ENCODE measurements around the gene OLA1. TPM values are rescaled to one million over a fixed set of nuclear protein-coding genes. Genes with fewer than 3 reads are reported as not detected.

Gene OLA1
- total RNA-seq, 1 experiment from 2014 or later = 195 TPM

DNA sequence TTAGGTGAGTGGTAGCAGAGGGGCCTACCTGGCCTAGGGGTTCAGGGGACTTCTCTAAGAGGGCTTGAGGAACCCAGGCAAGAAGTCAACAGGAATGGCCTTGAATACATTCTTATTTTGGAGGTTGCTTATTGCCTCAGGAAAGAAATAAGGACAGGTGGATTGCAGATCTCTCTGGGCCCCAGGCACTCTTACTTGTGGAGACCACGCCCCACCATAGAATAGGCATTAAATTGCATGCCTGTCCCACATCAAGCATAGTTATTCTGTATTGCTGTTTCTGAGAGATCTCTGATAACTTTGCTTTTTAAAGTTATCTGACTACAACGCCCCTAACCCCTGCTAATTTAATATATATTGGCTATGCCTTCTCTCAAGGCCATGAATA is 215.2 kb downstream of the OLA1 start:
- DNase-seq (ENCODE audit: low read depth) = no peak
- in situ Hi-C loops (cut with HindIII; ENCODE audit: low pct_unique_long_range_greater_than_20kb, low sequenced_read_pairs) = no loop called here

GRCh38 chr2:174031226-174031625 is 217.1 kb downstream of the OLA1 start:
- in situ Hi-C loops (cut with HindIII; ENCODE audit: low pct_unique_long_range_greater_than_20kb, low sequenced_read_pairs) = no loop called here
- DNase-seq (ENCODE audit: low read depth) = peak; percentile 35

DNA sequence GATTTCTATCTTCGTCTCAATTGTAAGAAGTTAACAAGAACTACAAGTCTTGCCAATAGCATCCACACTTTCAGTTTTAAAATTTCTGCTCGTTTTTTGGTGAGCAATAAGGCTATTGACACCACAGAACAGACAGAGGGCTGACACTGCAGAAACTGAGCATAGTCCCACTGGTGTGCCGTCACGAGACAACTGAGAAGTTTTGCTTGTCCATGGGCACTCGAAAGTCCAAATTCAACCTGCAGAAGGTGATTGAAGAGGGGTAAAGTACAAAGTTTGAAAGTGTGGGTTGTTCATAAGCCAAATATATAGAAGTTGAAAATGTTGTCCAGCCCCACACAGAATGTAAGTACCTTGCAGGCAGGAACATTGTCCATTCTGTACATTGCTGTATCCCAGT is 219.4 kb downstream of the OLA1 start:
- in situ Hi-C loops (cut with HindIII; ENCODE audit: low pct_unique_long_range_greater_than_20kb, low sequenced_read_pairs) = no loop called here

DNA sequence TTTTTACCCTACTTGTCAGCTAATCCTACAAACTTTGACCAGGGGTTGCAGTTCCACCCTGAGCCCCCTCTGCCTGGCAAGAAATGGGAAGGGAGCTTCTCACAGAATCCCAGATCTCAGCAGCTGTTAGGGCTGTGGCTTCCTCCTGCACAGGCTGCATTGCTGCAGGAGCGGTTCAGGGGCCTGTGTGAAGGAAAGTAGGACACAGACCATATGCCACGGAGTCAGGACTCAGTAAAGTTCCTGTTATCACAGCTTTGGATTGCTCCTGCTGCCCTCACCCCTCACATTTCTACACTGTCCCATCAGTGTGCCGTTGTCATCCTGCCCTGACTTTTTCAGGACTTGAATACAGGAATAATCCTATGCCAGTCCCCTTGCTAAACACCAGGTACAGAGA is 220.4 kb downstream of the OLA1 start:
- in situ Hi-C loops (cut with HindIII; ENCODE audit: low pct_unique_long_range_greater_than_20kb, low sequenced_read_pairs) = no loop called here
- DNase-seq (ENCODE audit: low read depth) = no peak

More for the DNA sequence above, 219.4 kb downstream of the OLA1 start:
- DNase-seq (ENCODE audit: low read depth) = no peak

DNA sequence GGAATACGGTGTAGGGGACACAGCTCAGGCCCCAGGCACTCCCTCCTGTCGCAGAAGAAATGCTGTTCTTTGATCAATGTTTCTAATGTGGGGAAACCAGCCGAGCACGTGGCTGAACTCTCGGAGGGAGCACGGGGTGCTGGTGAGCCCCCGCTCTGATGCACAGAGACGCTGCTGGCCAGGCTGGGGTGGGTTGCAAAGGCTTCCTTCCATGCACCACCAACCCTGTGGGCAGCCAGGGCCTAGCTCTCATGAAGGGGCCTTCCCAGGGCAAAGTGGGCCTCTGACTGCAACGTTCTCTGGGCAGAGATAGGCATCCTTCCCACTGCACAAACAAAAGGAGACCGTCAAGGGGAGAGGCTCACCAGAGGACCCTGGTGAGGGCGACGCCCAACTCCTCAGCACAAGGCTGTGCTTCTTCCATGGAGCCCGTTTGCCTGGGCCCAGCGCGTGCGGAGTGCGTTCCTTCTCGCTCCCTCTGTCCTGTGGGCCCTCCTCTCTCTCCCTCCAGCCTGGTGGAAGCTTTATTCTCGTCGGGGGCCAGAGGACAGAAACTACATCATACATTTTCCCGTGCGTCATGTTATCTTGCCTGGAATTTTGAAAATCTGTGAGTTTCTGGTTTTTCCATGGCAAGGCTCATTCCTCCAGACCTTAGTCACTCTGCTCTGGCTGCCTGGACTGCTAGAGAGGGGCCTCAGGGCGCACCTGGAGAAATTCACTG is 222.0 kb downstream of the OLA1 start:
- in situ Hi-C loops (cut with HindIII; ENCODE audit: low pct_unique_long_range_greater_than_20kb, low sequenced_read_pairs) = no loop called here
- DNase-seq (ENCODE audit: low read depth) = no peak

DNA sequence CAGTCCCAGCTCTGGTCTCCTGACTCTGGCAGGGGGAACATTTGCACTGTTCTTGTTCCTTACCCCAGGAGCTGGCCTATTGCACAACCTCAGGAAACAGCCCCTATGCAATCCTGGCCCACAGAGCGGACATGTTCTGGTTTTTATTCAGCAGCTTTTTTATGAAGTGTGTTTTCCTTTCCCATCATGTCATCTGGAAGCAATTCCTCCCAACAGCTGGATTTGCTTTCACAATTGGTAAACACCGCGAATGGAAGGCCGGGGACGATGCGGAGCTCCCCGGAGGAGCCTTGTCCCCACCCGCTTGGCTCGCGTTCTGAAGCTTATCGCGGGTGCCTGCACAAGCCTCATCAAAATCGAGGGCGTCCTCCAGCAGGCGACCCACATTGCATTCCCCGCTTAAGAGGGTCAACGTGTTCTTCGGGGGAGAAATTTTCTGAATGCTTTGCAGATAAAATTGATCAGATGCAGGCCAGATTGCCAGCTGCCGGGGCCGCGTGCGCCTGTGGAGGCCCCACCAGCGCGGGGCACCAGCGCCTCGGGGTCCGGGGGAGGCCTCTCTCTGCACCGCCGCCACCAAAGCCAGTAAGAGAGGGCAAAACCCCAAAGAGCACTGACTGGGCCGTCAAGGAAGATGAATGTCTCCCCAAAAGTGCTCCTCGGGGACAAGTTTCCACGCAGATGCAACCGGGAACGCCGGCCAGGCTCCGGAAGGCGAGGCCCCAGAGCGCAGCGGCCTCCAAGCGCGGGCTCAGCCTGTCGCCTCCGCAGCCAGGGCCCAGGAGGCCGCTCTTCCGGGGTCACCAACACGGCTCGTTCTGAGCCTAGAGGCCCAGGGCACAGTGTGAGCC is 222.8 kb downstream of the OLA1 start:
- in situ Hi-C loops (cut with HindIII; ENCODE audit: low pct_unique_long_range_greater_than_20kb, low sequenced_read_pairs) = no loop called here

GRCh38 chr2:174024524-174025270 is 223.6 kb downstream of the OLA1 start:
- no peak for DNase-seq (ENCODE audit: low read depth)
- in situ Hi-C loops (cut with HindIII; ENCODE audit: low pct_unique_long_range_greater_than_20kb, low sequenced_read_pairs) = no loop called here

More for the DNA sequence above, 222.8 kb downstream of the OLA1 start:
- DNase-seq (ENCODE audit: low read depth) = no peak

GRCh38 chr2:174023591-174024523 is 224.5 kb downstream of the OLA1 start:
- DNase-seq (ENCODE audit: low read depth) = no peak
- in situ Hi-C loops (cut with HindIII; ENCODE audit: low pct_unique_long_range_greater_than_20kb, low sequenced_read_pairs) = no loop called here

Other genes with a start within 250 kb of the OLA1 start
- not detected in 2 replicates for gene SP9, start 86.4 kb upstream of the OLA1 start, total RNA-seq (2014; rRNA removed; shearing (Covaris generic); ENCODE audit: low replicate concordance)
- 7.4 and 43.9 TPM in 2 replicates for gene SCRN3, start 147.2 kb upstream of the OLA1 start, total RNA-seq (2014; rRNA removed; shearing (Covaris generic); ENCODE audit: low replicate concordance)
- 0.06 and 0.64 TPM in 2 replicates for gene GPR155, start 238.5 kb upstream of the OLA1 start, total RNA-seq (2014; rRNA removed; shearing (Covaris generic); ENCODE audit: low replicate concordance)